WTC11 (cell line): ENCODE results near the gene TGM2. TPM values are rescaled to one million over a fixed set of nuclear protein-coding genes. Genes with fewer than 3 reads are reported as not detected.

Experiments used
- ATAC-seq: fragments of 200-7000 bp; cut with Tn5 transposase; 2 replicates; pipeline ENCODE4 v1.10.0; 2021; ENCODE audit warnings: mild to moderate bottlenecking, moderate library complexity
- CTCF ChIA-PET: fragments of 300-600 bp; sonication (Branson Sonifier 250); formaldehyde crosslinking; loops from one replicate; lab custom pipeline; 2021; ENCODE audit warnings: antibody characterized with exemption; lab: Charles Lee
- POLR2A ChIA-PET: fragments of 350-600 bp; sonication (Branson Sonifier 250); formaldehyde crosslinking; loops from one replicate; lab custom pipeline; 2021; ENCODE audit warnings: antibody characterized with exemption; lab: Charles Lee
- DNase-seq: peaks from one replicate; pipeline ENCODE4 v3.0.0; 2021; ENCODE audit warnings: low spot score
- H3K27ac Mint-ChIP-seq: 2 replicates; pipeline ENCODE4 v1.8.0; 2021; ENCODE audit warnings: mixed read lengths
- H3K27me3 Mint-ChIP-seq: 2 replicates; pipeline ENCODE4 v1.8.0; 2021; ENCODE audit warnings: low read depth, mild to moderate bottlenecking, moderate library complexity, mixed read lengths
- H3K36me3 Mint-ChIP-seq: 2 replicates; pipeline ENCODE4 v1.8.0; 2021; ENCODE audit warnings: mixed read lengths
- H3K4me1 Mint-ChIP-seq: 2 replicates; pipeline ENCODE4 v1.8.0; 2022; ENCODE audit warnings: mixed read lengths
- H3K4me3 Mint-ChIP-seq: 2 replicates; pipeline ENCODE4 v1.8.0; 2021; ENCODE audit warnings: mild to moderate bottlenecking, moderate library complexity, mixed read lengths
- H3K9me3 Mint-ChIP-seq: 2 replicates; pipeline ENCODE4 v1.8.0; 2021; ENCODE audit warnings: mixed read lengths
- AFF4 ChIP-seq: sonication (generic); formaldehyde crosslinking; IDR thresholded peaks from 2 replicates; pipeline ENCODE4 v1.8.1; 2023; ENCODE audit warnings: mild to moderate bottlenecking, missing genetic modification reagents, borderline replicate concordance
- CREB1 ChIP-seq: sonication (generic); formaldehyde crosslinking; IDR thresholded peaks from 2 replicates; pipeline ENCODE4 v1.8.0; 2023; ENCODE audit warnings: mild to moderate bottlenecking, missing genetic modification reagents
- CREM ChIP-seq: sonication (generic); formaldehyde crosslinking; IDR thresholded peaks from 2 replicates; pipeline ENCODE4 v1.8.1; 2022; ENCODE audit warnings: mild to moderate bottlenecking, missing genetic modification reagents, moderate library complexity
- ELF4 ChIP-seq: sonication (generic); formaldehyde crosslinking; IDR thresholded peaks from 2 replicates; pipeline ENCODE4 v1.8.1; 2022; ENCODE audit warnings: low read depth, mild to moderate bottlenecking, moderate library complexity, missing genetic modification reagents
- IRF1 ChIP-seq: sonication (generic); formaldehyde crosslinking; IDR thresholded peaks from 2 replicates; pipeline ENCODE4 v1.8.0; 2023; ENCODE audit warnings: missing genetic modification reagents
- JUN ChIP-seq: sonication (generic); formaldehyde crosslinking; IDR thresholded peaks from 2 replicates; pipeline ENCODE4 v1.8.0; 2023; ENCODE audit warnings: mild to moderate bottlenecking, missing genetic modification reagents
- MLX ChIP-seq: sonication (generic); formaldehyde crosslinking; IDR thresholded peaks from 2 replicates; pipeline ENCODE4 v1.8.1; 2023; ENCODE audit warnings: mild to moderate bottlenecking, missing genetic modification reagents, moderate library complexity
- MXD4 ChIP-seq: fragments of 250-450 bp; sonication (Bioruptor Pico); IDR thresholded peaks from 2 replicates; pipeline ENCODE4 v1.8.0; 2021; ENCODE audit warnings: mild to moderate bottlenecking, moderate library complexity, borderline replicate concordance
- PRDM15 ChIP-seq: sonication (generic); formaldehyde crosslinking; IDR thresholded peaks from 2 replicates; pipeline ENCODE4 v1.8.0; 2022; ENCODE audit warnings: missing genetic modification reagents
- STAT6 ChIP-seq: sonication (generic); formaldehyde crosslinking; conservative IDR thresholded peaks from 2 replicates; pipeline ENCODE4 v1.8.1; 2023; ENCODE audit warnings: mild to moderate bottlenecking, low read depth, missing genetic modification reagents, moderate library complexity
- USF2 ChIP-seq: sonication (generic); formaldehyde crosslinking; IDR thresholded peaks from 2 replicates; pipeline ENCODE4 v1.8.1; 2023; ENCODE audit warnings: mild to moderate bottlenecking, missing genetic modification reagents, moderate library complexity
- ZNF138 ChIP-seq: sonication (generic); formaldehyde crosslinking; conservative IDR thresholded peaks from 2 replicates; pipeline ENCODE4 v1.8.1; 2022; ENCODE audit warnings: mild to moderate bottlenecking, moderate library complexity, missing genetic modification reagents
- ZNF219 ChIP-seq: sonication (generic); formaldehyde crosslinking; IDR thresholded peaks from 2 replicates; pipeline ENCODE4 v1.8.0; 2023; ENCODE audit warnings: missing genetic modification reagents, mild to moderate bottlenecking, borderline replicate concordance
- ZNF232 ChIP-seq: sonication (generic); formaldehyde crosslinking; IDR thresholded peaks from 2 replicates; pipeline ENCODE4 v1.8.0; 2022; ENCODE audit warnings: mild to moderate bottlenecking, missing genetic modification reagents
- ZNF281 ChIP-seq: sonication (generic); formaldehyde crosslinking; IDR thresholded peaks from 2 replicates; pipeline ENCODE4 v1.8.0; 2023; ENCODE audit warnings: mild to moderate bottlenecking, missing genetic modification reagents
- ZNF416 ChIP-seq: fragments of 250-450 bp; sonication (Bioruptor Pico); IDR thresholded peaks from 2 replicates; pipeline ENCODE4 v1.9.0; 2021; ENCODE audit warnings: mild to moderate bottlenecking, inconsistent platforms
- total RNA-seq: library from RNA; stranded (reverse); gene quantifications from 3 replicates; pipeline ENCODE4 v1.2.3, GENCODE V29; 2021

The TGM2 gene
- total RNA-seq, 1 experiment from 2014 or later, result 1.5 TPM

GRCh38 chr20:38117635-38118034 lies 47.4 kb downstream of the TGM2 start (continued):
- TF ChIP-seq PRDM15 (CRISPR knock-in tag) (no peak), ZNF232 (CRISPR knock-in tag) (no peak), MXD4 (CRISPR knock-in tag) (no peak), USF2 (CRISPR knock-in tag) (no peak), IRF1 (CRISPR knock-in tag) (no peak), ELF4 (CRISPR knock-in tag) (no peak), CREM (CRISPR knock-in tag) (no peak)
- TF ChIP-seq, all 79 proteins: peak for 0

GRCh38 chr20:38117205-38117604 lies 47.9 kb downstream of the TGM2 start:
- Mint-ChIP-seq H3K27ac (no peak overlapping the region), H3K4me1 (peaks cover 3% of the 10 kb centered on the region; the same call in 1 of the 2 replicates), H3K9me3 (no peaks in the 10 kb centered on the region), H3K27me3 (no peaks in the 10 kb centered on the region), H3K4me3 (no peak overlapping the region), H3K36me3 (no peaks in the 10 kb centered on the region)
- no peak for DNase-seq
- ChIA-PET CTCF (interaction anchor here (0.6 kb wide), 1 partner anchor 49 kb away, joined by 3 read pairs; no protein-coding TSS in a partner anchor), POLR2A (no interaction called here)
- no peak for ATAC-seq
- TF ChIP-seq ZNF138 (CRISPR knock-in tag) (no peak), ZNF416 (CRISPR knock-in tag) (no peak), PRDM15 (CRISPR knock-in tag) (no peak), STAT6 (CRISPR knock-in tag) (no peak), ZNF219 (CRISPR knock-in tag) (no peak), AFF4 (CRISPR knock-in tag) (no peak), MLX (no peak), CREB1 (CRISPR knock-in tag) (no peak), JUN (CRISPR knock-in tag) (no peak), ZNF281 (CRISPR knock-in tag) (no peak)
